K562 treated with DMSO at 1 percent for 24 hours (cell line): Measurements from ENCODE around the gene LRRC61. TPM values are rescaled to one million over a fixed set of nuclear protein-coding genes. Genes with fewer than 3 reads are reported as not detected.

Experiments used
- total RNA-seq: library from RNA; unstranded; fragments of 300-600 nt; gene quantifications from 2 replicates; pipeline ENCODE4 v1.2.3, GENCODE V29; 2022; ENCODE audit warnings: low read depth; ENCODE audit not compliant: insufficient read depth

LRRC61 gene
- 115 and 138 TPM in 2 replicates for total RNA-seq

GRCh38 chr7:150322833-150323681 is at the start of gene LRRC61, which contains the start of gene ACTR3C:
Gene LRRC61 (plus strand): TSS chr7:150323355. CDS start chr7:150336862, 13,507 bp downstream.
Gene ACTR3C (minus strand): TSS chr7:150323545. CDS start chr7:150295296, 28,249 bp downstream.

GRCh38 chr7:150341263-150342120 is 18.3 kb downstream of the LRRC61 start, which contains the start of gene RARRES2:
Gene RARRES2 (minus strand): TSS chr7:150341629. CDS start chr7:150340609, 1,020 bp downstream.

GRCh38 chr7:150368096-150368883 is 45.1 kb downstream of the LRRC61 start, which contains the start of gene REPIN1:
Gene REPIN1 (plus strand): TSS chr7:150368822. CDS start chr7:150369712, 890 bp downstream.

GRCh38 chr7:150378853-150379440 is 55.8 kb downstream of the LRRC61 start, which contains the start of gene ZNF775:
Gene ZNF775 (plus strand): TSS chr7:150379330. CDS start chr7:150388471, 9,141 bp downstream.

Other genes starting within 250 kb of the LRRC61 start
- 14.3 and 16.2 TPM in 2 replicates for gene ACTR3C, start 190 bp downstream of the LRRC61 start, total RNA-seq
- gene RARRES2, start 18.3 kb downstream of the LRRC61 start, total RNA-seq = 1.5 and 1.6 TPM in 2 replicates
- 337 and 374 TPM in 2 replicates for gene REPIN1, start 45.5 kb downstream of the LRRC61 start, total RNA-seq
- 41.9 and 43.7 TPM in 2 replicates for gene ZNF775, start 56.0 kb downstream of the LRRC61 start, total RNA-seq
- gene GIMAP8, start 127.3 kb downstream of the LRRC61 start, total RNA-seq = 0.06 TPM in 1 of 2 replicates, not detected in the other
- not detected in 2 replicates for gene GIMAP7, start 191.5 kb downstream of the LRRC61 start, total RNA-seq
- gene GIMAP4, start 244.0 kb downstream of the LRRC61 start, total RNA-seq = not detected in 2 replicates